CD4-positive, alpha-beta T cell treated with Interleukin-6 for 4 hours (primary cell): Measurements from ENCODE around the gene PRMT7.

Source experiments
- DNase-seq: peaks from one replicate; pipeline ENCODE4 v3.0.0-alpha.2; 2020; ENCODE audit warnings: mixed read lengths

The PRMT7 gene

DNA sequence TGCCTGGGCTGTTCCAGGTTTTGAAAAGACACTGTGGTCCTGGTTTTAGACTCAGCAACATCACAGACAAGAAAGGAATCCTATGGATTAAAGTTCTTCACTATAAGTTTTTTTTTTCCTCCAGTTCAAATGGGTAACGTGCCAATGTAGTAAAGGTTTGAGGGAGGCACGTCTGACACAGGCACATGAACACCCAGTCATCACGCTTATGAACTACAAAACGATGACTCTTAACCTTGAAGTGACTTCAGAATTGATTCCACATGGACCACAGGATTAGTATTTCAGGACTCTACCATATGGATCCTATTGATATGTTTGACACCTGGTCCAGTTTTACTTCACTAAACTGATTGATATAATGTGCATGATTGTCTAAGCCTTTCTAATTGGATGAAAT, 2.3 kb downstream of the PRMT7 start:
- DNase-seq, result no peak

DNA sequence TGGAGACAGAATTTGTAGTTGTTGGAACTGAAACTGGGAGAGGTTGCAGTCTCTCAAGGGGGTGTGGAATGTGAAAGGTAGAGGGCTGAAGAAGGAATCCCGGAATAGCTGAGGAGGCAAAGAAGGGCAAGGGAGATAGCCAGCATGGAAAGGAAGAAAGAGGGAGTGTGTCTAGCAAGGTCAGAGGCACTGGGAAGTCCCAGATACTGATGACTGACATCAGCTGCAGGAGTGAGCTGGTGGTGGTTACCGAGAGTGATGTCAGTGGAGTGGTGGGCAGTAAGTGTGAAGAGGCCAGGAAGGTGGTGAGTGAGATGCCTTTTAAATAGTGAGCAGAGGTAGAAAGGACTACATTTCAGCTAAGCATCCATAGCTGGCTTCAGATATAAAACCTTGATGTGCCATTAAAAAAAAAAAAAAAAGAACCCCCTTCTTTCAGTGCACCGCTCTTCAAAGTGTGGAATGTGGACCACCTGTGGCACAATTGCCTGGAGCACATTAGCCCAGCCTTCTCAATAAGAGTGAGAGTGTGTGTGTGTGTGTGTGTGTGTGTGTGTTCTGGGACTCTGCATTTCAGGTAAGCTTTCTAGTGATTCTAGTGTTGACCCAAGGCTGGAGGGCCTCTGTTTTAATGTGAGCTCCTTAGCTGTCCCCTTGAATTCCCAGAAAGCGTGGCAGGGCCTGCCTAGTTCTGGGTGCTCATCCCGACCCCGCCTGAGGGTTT, 8.5 kb downstream of the PRMT7 start:
- DNase-seq, result no peak

DNA sequence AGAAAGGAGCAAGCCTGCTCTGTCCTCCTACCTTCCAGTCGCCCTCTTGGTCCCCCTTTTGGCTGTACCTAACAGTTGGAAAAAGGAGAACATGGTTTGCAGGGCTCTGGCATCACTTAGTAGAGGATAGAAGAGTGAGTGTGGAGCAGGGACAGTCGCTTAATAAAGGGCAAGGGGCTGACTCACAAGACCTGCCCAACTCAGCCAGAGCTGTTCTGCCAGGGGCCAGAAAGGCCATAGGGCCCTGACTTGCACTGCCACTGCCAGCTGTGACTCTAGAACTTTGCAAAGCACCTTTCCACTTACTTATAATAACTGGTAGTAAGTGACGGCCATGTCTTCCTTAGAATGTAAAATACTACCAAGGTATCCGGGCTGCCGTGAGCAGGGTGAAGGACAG, 13.5 kb downstream of the PRMT7 start:
- DNase-seq, result no peak

DNA sequence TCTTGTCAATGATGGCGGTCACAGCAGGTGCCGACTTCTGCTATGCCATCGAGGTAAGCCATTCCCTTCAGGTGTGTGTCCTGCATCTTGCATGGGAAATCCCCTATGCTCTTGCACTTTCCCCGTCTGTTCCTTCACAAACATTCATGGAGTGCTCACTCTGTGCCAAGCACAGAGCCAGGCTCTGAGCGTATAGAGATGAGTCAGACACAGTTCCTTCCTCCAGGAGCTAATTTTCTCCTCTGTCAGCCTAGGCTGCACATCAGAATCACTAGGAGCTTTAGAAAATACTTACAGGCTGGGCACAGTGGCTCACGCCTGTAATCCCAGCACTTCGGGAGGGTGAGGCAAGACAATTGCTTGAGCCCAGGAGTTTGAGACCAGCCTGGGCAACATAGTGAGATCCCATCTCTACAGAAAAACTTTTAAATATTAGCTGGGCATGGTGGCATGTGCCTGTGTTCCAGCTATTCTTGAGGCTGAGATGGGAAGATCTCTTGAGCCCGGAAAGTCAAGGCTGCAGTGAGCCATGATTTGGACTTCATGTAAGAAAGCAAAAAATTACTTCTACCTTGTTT, 14.1 kb downstream of the PRMT7 start:
- no peak for DNase-seq

DNA sequence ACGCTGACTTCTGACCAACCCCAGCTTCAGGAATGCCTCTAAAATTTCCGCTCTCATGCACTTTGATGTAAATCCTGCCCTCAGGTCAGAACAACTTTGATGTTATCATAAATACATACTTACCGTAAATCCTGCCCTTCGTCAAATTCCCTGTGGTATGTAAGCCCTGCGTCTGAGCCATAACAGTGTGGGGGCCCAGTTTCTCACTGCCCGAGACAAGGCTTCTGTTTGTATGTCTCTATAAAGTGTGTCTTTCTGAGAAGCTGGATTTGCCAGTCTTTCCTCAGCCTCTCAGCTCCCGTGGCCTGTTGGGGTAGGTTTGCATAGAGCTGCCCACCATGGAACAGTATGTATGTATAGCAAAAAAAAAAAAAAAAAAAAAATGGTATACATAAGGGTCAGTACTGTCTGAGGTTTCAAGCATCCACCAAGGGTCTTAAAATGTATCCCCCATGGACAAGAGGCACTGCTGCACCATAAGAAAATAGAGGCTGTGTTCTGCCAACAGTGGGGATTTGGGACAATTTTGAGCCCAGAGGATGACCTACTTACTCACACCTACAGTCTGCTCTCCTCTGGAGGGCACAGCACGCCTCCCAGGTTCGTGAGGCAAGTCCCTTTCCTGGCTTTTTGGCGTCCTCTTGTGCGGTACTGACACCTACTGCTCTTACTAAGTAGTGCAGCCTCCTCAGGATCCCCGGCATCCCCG, 17.5 kb downstream of the PRMT7 start:
- peak; percentile 82 for DNase-seq

DNA sequence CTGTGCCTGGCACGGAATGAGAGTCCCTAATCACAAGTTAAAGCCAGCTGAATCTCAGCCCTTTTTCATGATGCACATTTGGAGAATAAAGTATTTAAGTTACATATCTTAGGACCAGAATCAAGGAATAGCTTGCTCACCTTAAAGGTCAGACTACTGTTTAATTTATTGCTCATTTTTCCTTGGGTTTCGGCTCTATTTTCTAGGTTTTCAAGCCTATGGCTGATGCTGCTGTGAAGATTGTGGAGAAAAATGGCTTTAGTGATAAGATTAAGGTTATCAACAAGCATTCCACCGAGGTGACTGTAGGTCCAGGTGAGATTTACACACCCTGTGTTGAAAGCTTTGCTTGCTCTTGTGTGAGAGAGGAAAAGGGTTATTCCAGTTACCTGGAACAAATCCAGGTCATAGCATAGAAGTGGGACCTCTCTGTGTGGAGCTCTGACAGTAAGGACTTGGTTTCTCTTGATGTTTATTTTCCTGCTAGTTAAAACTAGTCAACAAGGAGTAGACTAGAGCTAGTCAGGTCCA, 18.1 kb downstream of the PRMT7 start:
- no peak for DNase-seq

DNA sequence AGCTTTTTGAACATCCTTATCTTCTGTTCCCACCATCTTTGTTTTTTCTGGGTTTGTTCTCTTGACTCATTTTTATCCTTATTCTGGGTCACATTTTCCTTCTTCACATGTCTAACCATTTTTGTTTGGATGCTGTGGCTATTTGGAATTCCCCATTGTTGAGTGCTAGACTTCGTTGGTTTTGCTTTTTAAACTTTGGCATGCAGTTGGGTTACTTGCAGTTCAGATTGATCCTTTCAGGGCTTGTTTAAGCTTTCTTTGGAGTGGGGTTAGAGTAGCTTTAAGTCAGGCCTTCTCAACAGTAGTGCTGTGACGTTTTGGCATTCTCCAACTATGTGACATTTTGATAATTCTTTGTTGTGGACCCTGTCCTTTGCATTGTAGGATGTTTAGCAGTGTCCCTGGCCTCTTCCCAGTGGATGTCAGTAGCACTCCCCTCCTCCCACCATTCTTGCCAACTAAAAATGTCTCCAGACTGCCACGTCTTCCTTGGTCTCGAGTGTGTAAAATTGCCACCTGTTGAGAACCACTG, 21.1 kb downstream of the PRMT7 start:
- DNase-seq, result no peak

DNA sequence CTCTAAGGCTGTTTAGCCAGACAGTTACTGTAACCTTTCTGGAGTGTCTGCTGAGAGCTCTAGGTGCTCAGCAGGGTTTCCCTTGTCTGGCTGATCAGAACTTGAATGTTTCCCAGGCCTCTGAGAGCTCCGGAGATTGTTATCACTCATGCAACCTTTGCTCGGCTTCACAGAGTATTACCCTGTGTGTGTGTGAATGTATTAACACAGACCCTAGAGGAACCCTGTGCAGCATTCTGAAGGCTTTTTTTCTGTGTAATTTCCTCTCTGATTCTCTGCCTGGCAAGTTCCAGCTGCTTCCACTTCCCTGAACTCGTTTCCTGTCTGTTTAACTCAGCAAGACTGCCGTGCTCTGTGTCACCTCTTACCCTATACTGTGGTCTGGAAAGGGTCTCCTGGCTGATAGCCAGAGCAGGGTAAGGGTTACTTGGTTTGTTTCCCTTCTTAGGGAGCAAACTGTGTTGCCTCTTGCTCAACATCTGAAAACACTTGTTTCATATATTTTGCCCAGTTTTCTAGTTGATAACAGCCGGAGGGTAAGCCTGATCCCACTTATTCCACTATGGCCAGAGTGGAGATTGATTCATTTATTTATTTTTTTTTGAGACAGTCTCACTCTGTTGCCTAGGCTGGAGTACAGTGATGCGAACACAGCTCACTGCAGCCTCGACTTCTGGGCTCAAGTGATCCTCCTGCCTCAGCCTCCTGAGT, 21.7 kb downstream of the PRMT7 start:
- DNase-seq, result peak; percentile 17

DNA sequence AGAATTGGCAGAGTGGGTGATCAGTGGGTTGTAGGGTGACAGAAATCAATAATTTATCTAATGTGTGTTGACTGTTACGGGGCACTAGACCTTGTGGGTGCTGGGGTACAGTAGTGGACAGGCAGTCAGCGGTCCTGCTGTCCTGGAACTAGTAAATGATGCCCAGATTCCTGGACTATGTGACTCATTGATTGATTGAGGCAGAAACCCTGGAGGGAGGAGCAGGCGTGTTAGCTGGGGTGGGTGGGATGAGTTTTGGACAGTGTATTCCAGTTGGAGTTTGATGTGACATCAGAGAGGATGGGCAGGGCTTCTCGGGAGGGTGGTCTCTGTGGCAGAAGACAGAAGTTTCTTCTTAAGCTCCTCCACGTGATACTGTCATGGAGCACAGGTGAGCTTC, 24.4 kb downstream of the PRMT7 start:
- DNase-seq, result no peak

DNA sequence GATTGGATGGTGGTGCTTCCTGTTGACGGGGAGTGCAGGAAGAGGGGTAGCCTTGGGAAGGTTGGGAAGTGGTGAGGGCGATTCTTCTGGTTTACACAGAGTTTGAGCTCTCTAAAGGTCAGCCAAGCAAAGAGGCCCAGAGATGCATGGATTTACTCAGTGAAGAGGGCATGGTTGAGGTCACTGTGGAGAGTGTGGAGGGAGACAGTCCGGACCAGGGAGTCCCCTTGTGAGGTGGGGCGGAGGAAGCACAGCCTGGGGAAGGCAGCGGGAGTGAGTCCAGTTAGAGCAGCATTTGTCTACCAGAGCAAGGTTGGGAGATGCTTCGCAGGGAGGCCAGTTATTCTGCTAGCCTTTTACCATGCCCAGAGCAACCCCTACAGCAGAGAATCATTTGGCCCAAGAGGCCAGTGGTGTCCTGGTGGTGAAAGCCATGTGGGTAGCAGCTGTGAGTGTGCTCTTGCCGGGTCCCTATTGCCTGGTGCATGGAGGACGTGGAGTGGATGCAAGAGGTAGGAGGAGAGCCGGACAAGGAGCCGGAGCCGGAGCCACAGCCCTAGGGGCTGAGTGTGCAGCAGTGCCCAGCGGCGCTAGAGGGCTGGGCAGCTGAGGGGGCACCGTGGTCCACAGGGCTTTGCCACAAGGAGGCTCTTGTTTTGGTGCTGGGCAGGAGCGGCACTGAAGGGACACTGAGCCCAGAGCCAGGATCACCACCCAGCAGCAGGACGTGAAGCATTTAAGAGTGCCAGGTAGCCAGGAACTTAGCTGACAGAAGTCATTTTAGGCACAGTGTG, 27.7 kb downstream of the PRMT7 start:
- DNase-seq, result no peak

DNA sequence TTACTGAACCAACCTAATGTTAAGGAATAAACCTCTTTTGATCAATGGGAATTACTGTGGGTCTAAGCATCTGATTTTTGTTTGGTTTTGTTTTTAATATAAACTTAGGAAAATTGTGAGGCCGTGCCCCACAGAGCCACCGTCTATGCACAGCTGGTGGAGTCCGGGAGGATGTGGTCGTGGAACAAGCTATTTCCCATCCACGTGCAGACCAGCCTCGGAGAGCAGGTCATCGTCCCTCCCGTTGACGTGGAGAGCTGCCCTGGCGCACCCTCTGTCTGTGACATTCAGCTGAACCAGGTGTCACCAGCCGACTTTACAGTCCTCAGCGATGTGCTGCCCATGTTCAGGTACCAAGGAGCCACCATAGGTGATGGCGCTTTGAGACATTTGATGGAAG, 28.4 kb downstream of the PRMT7 start:
- no peak for DNase-seq

DNA sequence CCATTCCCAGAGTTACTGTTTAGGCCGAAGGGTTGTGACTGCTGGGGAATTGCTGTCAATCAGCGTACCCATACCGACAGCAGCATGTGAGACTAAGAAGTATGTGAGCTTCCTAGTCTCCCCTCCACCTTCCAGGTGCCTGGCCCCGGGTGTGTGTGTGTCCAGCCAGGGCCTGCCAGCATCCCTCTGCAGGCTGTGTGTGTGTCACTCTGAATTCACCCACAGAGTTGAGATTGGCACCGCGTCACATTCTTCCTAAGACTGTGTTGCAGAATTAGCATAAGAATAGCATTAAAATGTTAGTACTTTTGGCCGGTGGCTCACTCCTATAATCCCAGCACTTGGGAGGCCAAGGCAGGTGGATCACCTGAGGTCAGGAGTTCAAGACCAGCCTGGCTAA, 31.8 kb downstream of the PRMT7 start:
- DNase-seq, result no peak

DNA sequence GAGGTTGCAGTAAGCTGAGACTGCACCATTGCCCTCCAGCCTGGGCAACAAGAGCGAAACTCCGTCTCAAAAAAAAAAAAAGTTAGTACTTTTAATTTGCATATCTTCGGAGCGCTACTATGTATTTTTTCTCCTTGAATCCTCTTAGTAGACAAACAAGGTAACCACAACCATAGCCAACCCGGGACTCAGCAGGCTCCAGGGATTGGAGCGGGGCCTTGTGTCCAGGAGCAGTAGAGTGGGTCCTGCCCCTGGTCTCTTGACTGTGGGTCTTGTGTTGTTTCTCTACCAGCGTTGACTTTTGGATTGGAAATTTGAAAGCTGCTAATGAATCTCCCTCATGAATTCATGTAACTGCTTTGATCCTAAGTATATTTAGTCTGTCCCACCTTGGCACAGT, 32.3 kb downstream of the PRMT7 start:
- no peak for DNase-seq

DNA sequence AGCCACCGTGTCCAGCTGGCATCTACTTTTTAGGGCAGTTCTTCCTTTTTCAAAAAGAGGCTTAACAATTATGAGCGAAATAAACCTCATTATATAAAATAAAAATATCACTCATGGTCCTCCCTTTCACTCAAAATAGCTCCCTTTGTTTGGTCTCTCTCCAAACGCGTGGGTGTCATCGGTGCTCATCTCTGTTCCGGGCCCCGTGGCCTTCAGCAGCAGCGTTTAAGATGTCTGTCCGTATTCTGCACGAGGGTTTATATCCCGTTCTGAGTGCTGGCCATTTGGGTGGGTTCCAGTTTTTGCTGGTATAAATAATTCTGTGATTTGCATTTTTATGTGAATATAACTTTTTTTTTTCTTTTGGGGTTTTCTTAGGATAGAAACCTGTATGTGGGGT, 33.4 kb downstream of the PRMT7 start:
- no peak for DNase-seq

DNA sequence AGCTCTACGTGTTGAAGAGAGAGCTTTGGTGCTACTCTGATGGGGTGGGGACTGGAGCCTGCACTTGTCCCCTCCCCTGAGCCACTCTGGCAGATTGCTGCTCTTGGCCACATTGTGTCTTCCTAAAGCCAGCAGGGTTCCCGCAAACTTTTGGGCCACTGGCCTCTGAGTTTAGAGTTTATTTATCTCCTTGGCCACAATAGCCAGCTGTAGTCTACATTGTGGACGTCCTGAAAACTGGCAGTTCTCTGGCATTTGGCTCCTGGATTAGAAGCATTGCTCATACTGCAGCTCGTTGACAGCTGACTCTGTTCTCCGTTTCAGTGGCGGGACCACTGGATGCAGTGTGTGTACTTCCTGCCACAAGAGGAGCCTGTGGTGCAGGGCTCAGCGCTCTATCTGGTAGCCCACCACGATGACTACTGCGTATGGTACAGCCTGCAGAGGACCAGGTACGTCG, 34.6 kb downstream of the PRMT7 start:
- no peak for DNase-seq

DNA sequence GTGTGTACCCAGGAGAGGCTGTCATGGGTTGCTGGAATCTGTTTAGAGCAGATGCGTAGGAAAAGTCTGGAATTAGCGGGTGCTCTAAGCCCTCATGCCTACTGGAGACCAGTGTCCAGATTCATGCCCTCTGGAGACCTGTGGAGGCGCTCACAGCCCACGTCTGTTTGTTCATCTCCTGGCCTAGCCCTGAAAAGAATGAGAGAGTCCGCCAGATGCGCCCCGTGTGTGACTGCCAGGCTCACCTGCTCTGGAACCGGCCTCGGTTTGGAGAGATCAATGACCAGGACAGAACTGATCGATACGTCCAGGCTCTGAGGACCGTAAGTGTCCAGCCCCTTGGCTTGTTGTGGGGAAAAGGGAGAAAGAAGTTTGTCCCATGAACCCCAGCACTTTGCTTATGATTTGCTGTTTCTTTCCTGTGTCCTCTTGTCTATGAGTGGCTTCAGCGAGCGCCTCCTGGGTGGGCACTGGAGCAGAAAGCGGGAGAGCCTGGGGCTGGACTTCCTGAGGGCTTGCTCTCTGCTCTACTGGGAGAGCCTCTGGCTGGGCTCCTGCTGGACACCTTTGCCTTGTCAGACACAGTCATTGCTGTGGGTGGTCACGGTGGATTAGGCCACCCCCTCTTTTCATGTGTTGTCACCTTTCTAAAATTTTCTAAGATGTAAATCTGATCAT, 35.3 kb downstream of the PRMT7 start:
- DNase-seq, result no peak

DNA sequence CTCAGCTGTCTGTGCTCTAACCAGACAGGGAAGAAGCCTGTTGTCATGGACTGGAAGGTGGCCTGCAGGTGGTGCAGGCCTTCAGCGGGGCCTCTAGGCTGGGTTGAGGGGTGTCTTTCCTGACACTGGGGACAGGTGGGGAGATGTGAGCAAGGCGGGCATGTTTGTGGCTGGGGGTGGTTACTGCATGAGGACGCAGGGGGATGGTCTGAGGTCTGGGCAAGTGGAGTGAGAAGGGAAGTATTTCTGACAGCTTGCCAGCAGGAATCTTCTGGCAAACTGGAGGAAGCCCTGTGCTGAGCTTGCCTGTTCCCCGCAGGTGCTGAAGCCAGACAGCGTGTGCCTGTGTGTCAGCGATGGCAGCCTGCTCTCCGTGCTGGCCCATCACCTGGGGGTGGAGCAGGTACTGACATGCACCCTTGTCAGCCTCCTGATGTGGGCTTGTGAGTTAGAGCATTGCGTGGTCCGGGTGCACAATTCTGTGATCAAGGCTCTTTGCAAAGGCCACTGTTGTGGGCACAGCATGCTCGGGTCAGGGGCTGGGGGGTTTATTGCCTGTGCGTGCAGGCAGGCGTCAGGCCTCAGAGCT, 36.2 kb downstream of the PRMT7 start:
- no peak for DNase-seq

DNA sequence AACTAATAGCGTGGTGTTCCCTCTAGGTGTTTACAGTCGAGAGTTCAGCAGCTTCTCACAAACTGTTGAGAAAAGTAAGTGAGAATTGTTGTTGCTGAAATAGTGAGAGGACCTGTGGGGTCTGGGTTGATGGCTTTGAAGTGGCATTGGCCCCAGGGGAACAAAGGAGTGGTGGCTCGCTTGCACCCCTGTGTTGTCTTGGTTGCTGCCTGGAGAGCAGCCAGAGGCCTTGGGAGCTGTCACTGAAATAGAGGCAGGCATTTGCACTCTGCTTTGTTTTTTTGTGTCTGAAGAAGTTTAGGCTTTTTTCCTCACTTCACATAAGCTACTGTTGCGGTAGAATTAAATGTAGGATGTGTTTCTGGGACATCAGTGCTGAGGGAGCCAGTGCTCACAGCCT, 36.8 kb downstream of the PRMT7 start:
- no peak for DNase-seq

DNA sequence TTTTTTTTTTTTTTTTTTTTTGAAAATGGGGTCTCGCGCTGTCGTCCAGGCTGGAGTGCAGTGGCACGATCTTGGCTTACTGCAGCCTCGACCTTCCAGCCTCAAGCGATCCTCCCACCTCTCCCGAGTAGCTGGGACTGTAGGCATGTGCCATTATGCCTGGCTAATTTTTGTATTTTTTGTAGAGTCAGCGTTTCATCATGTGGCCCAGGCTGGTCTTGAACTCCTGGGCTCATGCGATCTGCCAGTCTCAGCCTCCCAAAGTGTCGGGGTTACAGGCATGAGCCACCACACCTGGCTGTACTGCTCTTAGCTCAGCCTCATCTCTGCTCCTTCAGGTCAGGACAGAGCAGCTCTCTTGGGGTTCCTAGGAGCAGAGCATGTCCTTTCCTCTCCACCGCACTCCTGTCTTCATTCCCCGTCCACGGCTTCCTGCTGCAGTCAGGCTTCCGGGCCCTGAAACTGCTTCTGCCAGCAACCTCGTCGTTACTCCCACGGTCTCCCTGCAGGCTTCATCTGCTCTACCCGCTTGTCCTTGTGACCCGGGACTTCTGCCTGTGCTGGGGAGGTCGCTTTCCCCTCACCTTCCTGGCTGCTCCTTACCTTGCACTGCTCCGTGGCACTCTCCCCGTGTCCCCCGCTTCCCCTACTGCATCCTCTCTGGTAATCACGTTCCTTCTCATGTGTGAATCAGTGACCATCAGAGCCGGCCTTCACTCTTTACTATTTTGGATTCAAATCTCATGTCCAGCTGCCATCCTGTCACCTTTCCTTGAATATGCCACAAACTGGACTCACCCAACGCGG, 38.0 kb downstream of the PRMT7 start:
- no peak for DNase-seq

DNA sequence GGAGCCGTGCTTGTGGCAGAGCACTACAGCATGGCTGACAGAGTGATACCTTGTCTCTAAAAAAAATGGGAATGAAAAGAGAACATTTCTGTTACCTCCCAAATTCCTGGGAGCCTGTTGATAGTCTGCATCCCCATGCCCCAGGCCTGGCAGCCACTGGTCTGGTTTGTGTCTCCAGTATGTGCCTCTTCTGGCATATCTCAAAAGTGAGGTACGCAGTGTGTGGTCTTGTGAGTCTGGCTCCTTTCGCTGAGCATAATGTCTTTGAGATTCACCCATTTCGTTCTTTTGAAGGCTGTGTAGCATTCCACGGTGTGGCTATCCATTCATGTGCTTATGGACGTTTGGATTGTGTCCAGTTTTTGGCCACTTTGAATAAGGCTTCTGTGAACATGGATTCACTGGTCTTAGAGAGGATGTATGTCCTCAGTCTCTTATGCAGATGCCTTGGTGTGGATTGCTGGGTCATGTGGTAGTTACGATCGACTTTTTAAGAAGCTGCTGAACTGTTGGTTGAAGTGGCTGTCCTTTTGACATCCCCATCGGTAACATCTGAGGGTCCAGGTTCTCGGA, 39.1 kb downstream of the PRMT7 start:
- DNase-seq, result no peak
